Spleen (tissue), 7 donors: Measurements from ENCODE around the gene GABBR1.

Experiments
- CTCF ChIP-seq, 11 experiments: fragments of 200-600 bp in 7 of 11; fragments of 450-650 bp in 4 of 11; sonication (generic) in 4 of 11; IDR thresholded peaks in 8 of 11; conservative IDR thresholded peaks in 3 of 11; 1 replicate in 7 of 11; 2 replicates in 4 of 11; pipeline versions ENCODE4 v1.4.0 to v1.8.0; 2016 to 2021; ENCODE audit warnings: antibody characterized with exemption in 11 of 11, inconsistent platforms in 4 of 11, mild to moderate bottlenecking in 1 of 11
- POLR2A ChIP-seq, 3 donors: fragments of 450-650 bp; IDR thresholded peaks; one replicate each; pipeline ENCODE4 v1.5.1; 2017; ENCODE audit warnings: antibody characterized with exemption in 3 of 3, mild to moderate bottlenecking in 1 of 3
- donor health status: DM: no; HTN: no; CAD: no; lungs with moderate emphysema.
- donor health status: DM: no; HTN: no; CAD: no.
- donor health status: DM: no; HTN: no; CAD: no.

- no peak for TF ChIP-seq CTCF (IDR thresholded peaks at IDR 0.05 in 8 of 11, conservative IDR thresholded peaks at IDR 0.05 in 3 of 11)
- no peak for TF ChIP-seq POLR2A (IDR thresholded peaks at IDR 0.05)
These were observed 38.0 kb upstream of the GABBR1 start for GRCh38 chr6:29671026-29671425.
